GM18867 (cell line): ENCODE results near the gene MYOD1.

Source experiments
- ATAC-seq: cut with Tn5 transposase; IDR thresholded peaks from one replicate; pipeline ENCODE4 v1.9.1; 2021; ENCODE audit warnings: mild to moderate bottlenecking, moderate library complexity; ENCODE audit not compliant: unreplicated experiment

Gene MYOD1

GRCh38 chr11:17748761-17749721 lies 29.7 kb downstream of the MYOD1 start:
- ATAC-seq: no peak

GRCh38 chr11:17750013-17750800 lies 30.8 kb downstream of the MYOD1 start:
- no peak for ATAC-seq

GRCh38 chr11:17750801-17751165 lies 31.4 kb downstream of the MYOD1 start:
- ATAC-seq: no peak

GRCh38 chr11:17751558-17751957 lies 32.2 kb downstream of the MYOD1 start:
- no peak for ATAC-seq

- no peak for ATAC-seq
These were observed 32.8 kb downstream of the MYOD1 start for GRCh38 chr11:17752144-17752543.

- no peak for ATAC-seq
These were observed 33.8 kb downstream of the MYOD1 start for GRCh38 chr11:17753153-17753552.

- ATAC-seq: no peak
These were observed 34.3 kb downstream of the MYOD1 start for GRCh38 chr11:17753641-17754040.

GRCh38 chr11:17755891-17756290 lies 36.5 kb downstream of the MYOD1 start:
- ATAC-seq: no peak

- ATAC-seq: peak; percentile 74
These were observed 41.0 kb downstream of the MYOD1 start for GRCh38 chr11:17760102-17761029.

- peak; percentile 73 for ATAC-seq
These were observed 43.1 kb downstream of the MYOD1 start for GRCh38 chr11:17762309-17762974.

- ATAC-seq: no peak
These were observed 43.9 kb downstream of the MYOD1 start for GRCh38 chr11:17763244-17763643.

- no peak for ATAC-seq
These were observed 44.3 kb downstream of the MYOD1 start for GRCh38 chr11:17763703-17764102.

GRCh38 chr11:17764446-17765218 lies 45.3 kb downstream of the MYOD1 start:
- no peak for ATAC-seq

- ATAC-seq: no peak
These were observed 46.1 kb downstream of the MYOD1 start for GRCh38 chr11:17765356-17766072.

- no peak for ATAC-seq
These were observed 46.6 kb downstream of the MYOD1 start for GRCh38 chr11:17766073-17766359.

GRCh38 chr11:17766590-17766989 lies 47.2 kb downstream of the MYOD1 start:
- no peak for ATAC-seq

GRCh38 chr11:17767301-17767885 lies 48.0 kb downstream of the MYOD1 start:
- ATAC-seq: no peak

GRCh38 chr11:17767914-17768313 lies 48.5 kb downstream of the MYOD1 start:
- ATAC-seq: no peak

- ATAC-seq: no peak
These were observed 49.2 kb downstream of the MYOD1 start for GRCh38 chr11:17768547-17768946.
